GM12874 (cell line): Measurements from ENCODE around the gene NRSN2.

Experiments
- CTCF ChIP-seq: IDR thresholded peaks from 2 replicates; pipeline ENCODE4 v1.5.1; 2011; ENCODE audit warnings: low read depth, mild to moderate bottlenecking, control low read depth, low read length, moderate library complexity; ENCODE audit not compliant: insufficient read depth

NRSN2 gene

GRCh38 chr20:363319-364078, 16.6 kb downstream of the NRSN2 start:
- TF ChIP-seq CTCF = no peak

DNA sequence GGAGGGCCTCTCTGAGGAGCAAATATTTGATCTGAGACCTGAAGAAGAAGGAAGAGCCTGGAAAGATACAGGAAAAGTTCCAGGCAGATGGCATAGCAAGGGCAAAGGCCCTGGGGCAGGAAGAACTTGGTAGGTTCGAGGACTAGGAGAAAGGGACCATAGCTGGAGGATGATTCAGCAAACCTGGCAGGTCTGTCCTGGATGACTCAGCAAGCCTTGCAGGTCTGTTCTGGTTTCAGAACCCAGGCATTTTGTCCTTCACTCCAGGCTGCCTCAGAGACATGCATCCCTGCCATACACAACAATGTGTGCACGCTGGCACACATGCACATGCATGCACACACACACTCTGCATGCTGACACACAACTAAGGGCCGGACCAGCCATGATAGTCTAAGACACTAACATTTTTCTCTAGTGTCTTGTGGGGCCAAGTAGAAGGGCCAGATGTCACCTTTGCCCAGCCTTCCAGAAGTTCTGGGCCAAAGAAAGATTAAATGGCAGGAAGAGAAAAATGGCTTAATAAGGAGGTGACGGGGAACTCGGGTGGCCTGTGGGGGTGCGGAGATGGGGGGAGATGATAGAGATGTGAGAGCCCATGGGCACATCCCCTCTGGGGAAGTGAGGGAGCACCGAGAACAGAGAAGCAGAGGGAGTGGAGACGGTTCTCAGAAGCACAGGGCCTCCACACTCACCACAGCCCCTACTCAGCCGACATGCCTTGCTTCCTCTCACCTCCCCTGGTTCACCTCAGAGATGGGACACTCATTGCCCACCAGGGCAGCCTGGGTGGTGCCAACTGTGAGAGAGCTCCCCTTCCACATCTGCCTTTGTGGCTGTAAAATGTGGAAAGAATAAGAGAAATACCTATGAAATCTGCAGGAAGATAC, 18.2 kb downstream of the NRSN2 start:
- TF ChIP-seq CTCF = no peak

DNA sequence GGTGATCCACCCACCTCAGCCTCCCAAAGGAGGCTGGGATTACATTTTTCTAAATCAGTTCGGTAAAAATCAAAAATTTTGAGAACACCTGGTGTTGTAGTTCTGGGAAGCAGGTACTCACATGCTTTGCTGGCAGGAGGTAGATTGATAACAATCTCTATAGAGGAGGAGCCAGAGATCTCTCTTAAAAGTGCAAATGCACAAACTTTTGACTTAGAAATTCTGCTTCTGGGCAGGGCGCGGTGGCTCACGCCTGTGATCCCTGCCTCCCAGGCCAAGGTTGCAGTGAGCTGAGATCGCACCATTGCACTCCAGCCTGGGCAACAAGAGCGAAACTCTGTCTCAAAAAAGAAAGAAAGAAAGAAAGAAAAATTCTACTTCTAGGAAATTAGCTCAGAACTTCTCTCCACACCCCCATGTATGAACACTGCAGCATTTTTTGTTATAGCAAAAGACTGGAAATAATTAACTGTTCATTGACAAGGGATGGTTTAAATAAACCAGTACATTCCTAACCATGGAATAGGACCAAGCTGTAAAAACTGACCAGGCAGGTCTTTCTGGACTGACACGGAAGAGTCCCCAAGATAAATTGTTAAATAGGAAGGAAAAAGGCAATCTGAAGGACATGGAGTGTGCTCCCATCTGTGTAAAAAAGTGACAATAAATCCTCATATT, 19.3 kb downstream of the NRSN2 start:
- no peak for TF ChIP-seq CTCF

- no peak for TF ChIP-seq CTCF
Observed at GRCh38 chr20:366719-367485, 20.0 kb downstream of the NRSN2 start.

DNA sequence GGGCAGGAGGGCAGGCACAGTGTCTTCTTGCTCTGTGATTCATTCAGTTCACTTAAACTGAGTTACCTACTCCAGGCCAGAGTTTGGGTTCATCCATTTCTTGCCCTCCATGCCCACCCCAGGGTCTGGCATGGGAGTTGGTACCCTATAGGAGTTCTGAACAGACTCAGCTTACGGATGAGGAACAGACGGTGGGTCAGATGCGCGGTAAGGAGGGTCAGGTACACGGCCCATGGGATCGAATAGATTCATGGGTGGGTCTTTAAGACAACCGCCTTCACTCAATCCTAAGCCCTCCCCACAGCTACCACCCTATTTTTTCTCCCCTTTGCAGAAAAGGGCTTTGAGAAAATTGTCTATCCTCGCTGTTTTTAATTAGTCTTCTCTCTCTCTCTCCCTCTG, 20.6 kb downstream of the NRSN2 start:
- TF ChIP-seq CTCF = no peak

- TF ChIP-seq CTCF = no peak
Observed at GRCh38 chr20:368915-369314, 22.0 kb downstream of the NRSN2 start.
